ENCODE data around the gene MED10.

DNA sequence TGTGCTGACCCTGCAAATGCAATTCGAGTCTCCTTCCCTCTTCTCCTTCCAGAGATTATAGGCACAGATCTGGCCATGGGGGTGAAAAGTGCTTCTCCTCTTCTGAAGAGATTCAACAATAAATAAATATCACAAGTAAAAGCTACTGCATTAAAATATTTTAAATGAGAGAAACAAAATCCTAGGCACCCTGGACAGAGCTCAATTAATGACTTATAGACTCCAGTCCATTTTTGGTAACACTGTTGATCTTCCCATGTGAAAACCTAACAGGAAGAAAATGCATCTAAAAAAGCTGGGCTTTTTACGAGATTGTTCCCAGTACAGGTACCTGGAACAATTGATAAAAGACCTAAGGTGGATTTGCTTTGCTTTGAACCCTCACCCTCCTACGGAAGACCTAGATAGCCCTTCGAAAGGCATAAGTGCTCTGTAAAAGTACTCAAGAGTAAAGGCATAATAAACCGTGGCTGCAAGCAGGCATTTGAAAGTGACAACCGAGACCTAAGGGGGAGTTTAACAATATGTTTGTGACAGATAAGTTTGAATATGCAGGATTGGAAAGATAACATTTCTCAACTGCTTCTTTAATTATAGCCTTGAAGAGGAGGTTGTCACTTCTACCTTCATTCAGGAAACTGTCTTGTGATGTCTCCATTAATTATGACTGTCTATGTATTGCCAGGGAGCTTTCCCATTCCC lies 29.4 kb upstream of the MED10 start:
- TF ChIP-seq, protein P1, sequence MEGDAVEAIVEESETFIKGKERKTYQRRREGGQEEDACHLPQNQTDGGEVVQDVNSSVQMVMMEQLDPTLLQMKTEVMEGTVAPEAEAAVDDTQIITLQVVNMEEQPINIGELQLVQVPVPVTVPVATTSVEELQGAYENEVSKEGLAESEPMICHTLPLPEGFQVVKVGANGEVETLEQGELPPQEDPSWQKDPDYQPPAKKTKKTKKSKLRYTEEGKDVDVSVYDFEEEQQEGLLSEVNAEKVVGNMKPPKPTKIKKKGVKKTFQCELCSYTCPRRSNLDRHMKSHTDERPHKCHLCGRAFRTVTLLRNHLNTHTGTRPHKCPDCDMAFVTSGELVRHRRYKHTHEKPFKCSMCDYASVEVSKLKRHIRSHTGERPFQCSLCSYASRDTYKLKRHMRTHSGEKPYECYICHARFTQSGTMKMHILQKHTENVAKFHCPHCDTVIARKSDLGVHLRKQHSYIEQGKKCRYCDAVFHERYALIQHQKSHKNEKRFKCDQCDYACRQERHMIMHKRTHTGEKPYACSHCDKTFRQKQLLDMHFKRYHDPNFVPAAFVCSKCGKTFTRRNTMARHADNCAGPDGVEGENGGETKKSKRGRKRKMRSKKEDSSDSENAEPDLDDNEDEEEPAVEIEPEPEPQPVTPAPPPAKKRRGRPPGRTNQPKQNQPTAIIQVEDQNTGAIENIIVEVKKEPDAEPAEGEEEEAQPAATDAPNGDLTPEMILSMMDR (IDR thresholded peaks at IDR 0.05), result no peak
- no peak for TF ChIP-seq POLR2A (IDR thresholded peaks at IDR 0.05)

All from thyroid gland (tissue), 4 donors.